ENCODE data around the gene MYL12A. TPM values are rescaled to one million over a fixed set of nuclear protein-coding genes. Genes with fewer than 3 reads are reported as not detected.

Gene MYL12A
- polyA plus RNA-seq, 12 donors: 441 to 765 (median 616) TPM

DNA sequence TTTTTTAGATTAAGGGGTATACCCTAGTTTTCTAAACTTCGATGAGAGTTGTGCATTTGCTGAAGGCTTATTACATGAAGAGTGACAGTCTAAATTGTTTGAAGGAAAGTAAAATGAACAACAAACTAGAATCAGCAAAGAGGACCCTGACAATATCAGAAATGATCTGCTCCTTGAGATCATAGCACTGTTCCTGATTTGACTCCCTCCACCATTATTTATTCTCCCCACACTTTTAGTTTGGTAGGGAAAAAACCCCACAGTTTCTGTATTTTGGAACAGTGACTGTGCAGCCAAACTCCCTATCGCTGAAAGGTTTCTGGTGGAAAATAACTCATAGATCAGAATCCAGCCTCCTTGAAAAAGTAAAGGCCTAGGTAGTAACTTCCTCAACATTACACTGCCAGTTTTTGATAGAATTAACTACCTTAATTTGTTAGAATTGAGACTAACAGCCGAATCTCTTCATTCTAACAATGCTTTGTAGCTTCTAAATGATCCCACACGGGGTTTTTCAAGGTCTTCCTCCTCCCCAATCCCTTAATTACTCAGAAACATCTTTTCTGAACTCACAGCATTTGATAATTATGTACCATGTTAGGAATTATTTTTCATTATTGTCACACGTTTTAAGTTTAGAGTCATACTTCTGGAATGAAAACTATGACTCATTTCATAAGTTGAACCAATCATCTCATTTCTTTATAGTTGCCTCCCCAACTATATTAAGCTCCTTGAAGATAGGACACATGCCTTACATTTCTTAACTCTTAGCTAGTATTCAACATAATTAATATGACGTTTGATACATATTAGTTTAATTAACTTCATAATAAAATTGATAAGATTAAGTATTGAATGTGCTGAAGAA lies 2.9 kb downstream of the MYL12A start:
- no peak for DNase-seq

DNA sequence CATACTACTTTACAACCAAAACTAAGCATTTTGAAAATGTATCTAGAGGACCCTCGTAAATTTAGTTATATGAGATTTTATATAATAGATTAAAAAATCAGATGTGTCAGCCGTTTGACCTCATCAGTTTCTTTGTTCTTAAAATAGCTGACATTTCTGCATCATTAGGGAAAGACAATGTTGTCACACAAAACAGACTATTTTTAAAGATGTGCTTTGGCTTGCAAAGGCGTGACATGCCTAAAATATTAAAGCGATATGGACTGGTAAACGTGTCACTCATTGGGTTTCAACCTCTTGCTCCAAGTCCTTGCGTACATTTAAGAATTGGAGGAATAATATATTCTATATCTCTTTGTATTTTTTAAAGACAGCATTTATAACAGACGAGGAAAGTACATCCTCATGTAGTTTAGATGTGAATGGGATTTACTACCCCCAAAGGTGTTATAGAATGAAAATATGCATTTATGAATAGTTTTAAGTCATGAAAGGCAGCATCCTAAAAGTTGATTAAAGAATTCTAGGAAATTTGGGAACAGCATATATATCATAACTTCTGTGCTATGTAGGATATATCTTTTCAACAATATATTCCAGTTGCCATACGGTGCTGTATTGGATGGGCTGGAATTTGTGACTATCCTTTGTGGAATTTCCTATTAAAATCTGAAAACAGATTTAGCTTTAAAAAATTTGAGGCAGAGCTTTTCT lies 3.8 kb downstream of the MYL12A start:
- DNase-seq: no peak

DNA sequence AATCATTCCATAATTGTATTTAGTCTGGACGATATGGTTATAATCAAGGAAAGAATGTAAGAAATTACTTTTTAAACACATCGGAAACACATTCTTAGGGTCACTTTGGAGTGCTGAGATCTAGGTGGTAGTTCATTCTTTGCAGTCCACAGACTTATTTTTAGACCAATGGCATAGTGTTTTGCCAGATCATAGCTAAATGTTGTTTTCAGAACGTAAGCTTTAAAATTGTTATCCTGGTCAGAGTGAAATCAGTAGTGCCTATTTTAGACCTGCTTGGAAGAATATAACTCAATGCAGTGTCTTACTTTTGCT lies 4.3 kb downstream of the MYL12A start:
- no peak for DNase-seq

DNA sequence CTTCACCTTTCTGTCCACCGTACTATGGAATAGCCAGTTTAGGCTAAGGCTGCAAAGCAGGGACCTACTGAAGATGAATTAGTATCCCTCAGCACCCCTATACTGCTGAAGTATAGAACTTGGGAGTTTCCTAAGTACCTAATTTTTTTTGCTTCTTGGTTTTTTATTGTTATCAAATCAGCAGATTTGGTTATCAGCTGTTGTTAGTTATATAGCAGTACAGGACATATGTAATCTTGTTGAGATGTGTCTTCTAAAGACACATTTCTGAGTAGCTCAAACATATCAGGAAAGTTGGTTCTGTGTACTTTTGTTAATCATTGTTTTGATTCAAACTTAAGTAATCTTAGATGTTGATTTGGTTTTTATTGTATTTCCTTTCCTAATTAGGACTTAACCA lies 5.2 kb downstream of the MYL12A start:
- no peak for DNase-seq

DNA sequence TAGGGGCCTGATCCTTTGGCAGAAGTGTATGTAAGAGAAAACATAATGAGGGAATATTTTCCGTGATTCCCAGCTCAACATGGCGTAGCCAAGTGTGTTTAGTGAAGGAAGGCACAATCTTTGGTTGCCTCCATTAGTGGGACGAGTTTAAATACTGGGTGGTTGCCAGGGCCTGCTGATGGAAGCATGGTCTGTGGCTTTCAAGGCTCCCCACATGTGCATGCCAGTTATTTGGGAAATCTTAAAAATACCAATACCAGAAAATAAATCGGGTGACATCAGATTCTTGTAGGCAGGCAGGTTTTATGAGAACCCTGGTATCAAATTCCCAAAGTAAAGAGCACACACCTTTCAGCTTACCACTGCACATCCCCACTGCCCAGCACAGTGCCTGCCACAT lies 7.1 kb downstream of the MYL12A start:
- DNase-seq: no peak

DNA sequence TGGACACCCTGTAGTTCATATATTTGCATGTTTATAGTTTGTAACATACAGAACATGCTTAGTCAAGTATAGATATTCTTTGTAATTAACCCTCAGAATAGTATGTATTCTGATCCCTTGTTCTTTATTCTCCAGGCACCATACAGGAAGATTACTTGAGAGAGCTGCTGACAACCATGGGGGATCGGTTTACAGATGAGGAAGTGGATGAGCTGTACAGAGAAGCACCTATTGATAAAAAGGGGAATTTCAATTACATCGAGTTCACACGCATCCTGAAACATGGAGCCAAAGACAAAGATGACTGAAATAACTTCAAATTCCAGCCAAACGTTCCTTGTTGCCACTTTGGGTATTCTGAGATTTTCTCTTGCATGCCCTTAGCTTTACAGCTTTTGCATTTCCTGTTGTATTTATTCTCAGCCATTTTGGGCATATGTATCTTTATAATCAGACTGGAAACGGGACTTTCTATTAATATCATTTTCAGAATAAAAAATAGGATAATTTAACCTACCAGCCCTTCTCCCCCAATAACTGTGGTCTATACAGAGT lies 8.1 kb downstream of the MYL12A start:
- DNase-seq: no peak

DNA sequence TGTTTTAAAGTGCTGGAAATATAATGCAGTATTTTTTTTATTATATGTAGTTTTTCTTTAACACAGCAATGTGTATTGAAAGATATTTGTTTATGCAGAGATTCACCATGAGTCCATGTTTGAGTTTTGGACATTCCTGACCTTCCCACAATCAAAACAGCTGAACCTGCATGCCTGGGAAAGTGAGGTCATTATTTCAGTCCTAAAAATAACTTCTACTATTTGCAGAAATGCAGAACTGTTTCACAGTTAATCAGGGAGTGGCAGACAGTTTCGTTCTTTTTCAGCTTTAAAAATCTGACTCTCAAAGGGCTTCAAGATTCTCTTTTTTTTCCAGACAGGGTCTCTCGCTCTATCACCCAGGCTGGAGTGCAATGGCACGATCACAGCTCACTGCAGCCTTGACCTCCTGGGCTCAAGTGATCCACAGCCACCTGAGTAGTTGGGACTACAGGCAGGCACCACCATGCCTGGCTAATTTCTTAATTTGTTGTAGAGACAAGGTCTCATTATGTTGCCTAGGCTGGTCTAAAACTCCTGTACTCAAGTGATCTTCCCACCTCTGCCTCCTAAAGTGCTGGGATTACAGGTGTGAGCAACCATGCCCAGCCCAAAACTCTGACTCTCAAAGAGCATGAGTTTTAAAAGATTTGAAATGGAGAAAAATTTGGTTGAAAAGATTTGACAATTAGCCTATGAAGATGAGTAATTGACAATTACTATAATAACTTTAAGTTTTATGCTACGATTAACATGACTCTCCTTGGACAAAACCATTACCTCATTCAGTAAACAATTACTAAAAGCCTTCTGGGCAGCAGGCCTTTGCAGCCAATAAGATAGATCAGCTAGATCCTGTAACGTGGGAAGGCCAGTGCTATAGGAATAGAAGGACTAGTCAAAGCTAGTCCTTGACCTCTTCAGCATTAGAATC lies 9.4 kb downstream of the MYL12A start:
- no peak for DNase-seq

DNA sequence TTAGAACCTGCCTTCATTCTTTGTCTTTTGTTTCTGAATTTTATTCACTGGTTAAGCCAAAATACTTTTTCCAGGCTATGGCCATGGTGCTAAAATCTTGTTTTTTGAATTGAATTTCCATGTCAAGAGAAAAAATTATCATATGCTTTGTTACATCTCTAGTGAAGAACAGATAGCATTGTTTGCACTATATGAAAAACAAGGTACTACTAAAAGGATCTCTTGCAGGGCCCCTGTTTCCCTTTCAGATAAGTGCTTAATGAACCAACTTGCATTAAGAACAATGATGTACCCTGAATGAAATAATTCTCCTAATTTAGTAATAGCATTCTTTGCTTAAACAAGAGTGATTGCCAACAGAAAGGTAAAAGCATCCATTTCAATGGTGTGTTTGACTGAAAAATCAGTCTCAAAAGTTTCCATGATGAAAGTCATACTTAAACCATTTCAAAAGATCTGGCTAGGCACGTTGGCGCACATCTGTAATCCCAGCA lies 10.1 kb downstream of the MYL12A start:
- DNase-seq: no peak

DNA sequence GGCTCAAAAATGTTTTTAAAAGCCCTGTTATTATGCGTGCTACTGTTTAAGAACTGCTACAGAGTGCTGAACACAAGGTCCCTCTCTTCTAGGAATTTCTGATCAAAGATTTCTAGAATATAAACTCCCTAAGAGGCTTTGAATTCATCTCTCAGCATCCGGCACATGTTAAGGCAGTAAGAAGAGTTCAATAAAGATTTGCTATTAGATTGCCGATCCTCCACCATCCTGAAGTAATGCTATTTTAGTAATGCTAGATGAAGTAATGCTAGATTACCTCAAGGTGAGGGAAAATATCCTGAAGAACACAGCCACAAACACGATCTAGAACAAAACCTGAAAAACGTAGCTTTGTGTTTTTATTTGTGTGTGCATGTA lies 13.4 kb downstream of the MYL12A start:
- DNase-seq: no peak

DNA sequence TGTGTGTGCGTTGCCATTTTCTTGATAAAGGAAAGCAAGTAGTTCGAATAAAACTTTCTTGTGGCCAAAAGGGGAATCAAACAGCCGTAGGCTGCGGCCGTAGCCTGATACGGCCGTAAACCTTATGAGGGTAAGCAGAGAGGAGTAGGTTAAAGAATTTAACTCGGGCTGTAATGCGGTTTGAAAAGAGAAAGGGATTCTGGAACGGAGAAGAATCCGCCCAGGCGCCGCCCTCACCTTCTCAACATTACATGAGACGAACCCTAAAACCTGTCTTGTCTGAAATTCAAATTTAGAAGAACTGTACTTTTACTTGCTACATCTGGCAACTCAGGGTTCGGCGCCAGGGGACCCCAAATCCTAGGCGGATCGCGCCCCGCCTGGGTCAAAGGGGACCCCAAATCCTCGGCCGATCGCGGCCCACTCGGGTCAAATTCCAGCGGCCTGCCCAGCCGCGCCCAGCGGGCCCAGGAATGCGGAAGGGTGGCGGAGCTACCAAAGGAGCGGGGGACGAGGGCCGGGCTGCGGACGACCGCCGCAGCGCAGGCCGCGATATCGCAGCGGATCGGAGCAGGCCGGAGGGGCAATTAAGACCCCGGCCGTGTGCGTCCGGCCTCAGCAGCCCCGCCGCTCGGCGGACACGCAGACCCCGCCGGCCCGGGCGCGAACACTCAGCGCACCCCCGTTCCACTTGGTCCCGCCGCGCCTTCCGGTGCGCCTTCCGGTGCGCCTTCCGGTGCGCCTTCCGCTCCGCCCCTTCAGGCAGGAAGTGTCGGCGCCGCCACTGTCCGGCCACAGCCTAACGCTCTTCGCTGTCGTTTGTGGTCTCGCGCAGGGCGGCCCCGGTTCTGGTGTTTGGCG lies 14.0 kb downstream of the MYL12A start, which contains the start of gene MYL12B:
TSS of gene MYL12B (plus strand) at position 761 of the 861 bp plus-strand sequence. CDS start 10,766 bp downstream, outside the sequence.
- peak; percentile 84 for DNase-seq

DNA sequence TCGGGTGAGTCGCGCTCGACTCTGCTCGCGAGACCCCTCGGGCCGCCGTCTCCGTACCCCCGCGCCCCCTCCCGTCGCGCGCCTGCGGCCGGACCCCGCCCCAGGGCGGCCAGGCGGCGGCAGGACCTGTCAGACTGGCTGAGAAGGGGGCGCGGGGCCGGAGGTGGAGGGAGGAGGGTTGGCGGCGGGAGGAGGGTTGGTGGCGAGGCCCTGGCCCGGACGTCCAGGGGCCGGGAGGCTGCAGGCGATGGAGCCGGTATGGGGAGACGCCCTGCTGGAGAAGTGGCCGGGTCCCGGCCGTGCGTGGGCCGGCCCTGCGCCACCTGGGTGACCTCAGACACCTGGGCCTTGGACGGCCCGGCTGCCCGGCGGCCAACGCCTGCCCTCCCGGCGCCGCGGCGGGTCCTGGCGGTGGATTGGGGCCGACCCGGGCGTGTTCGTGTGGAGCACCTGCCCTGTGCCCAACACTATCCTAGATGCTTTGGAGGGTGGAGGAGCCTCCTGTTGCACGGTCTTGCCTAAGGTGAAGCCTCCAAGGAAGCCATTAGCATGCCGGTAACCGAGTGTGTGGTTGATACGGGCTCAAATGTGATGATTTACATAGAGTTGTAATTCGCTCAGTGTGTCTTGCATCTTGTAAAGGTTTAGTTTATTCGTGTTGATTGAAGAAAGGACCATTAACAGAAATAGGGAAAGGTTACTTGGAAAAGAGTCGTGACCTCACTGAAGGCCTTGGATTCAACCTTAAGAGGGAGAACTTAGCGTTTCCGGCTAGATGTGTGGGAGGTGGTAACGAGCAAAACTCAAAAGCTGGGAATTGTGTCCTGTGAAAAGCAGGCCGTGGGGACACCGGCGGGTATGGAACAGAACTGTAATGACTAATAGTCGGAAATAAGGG lies 14.9 kb downstream of the MYL12A start:
- DNase-seq: no peak

DNA sequence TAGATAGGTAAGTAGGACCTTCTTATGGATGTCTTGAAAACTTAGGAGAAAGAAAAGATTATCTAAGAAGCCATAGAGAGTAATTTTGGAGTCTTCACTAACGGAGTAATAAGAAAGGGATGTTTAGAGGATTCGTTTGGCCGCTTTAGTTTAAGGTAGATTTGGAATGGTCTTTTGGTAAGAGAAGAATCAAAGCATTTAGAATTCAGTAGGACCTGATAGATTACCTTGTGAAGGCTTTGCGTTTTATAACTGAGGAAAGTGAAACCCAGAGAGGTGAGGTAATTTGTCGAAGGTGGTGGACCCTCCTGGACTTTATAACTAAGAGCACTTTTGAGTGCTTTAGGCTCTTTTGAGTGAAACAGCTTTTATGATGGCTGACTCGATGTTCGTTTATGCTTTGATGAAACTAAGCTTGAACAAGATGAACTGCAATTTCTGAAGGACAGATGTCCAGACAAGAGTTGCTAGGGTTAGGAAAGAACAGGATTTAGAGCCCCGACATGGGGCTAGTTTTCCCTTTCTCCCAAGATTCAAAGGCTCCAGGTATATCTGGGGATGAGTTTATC lies 15.6 kb downstream of the MYL12A start:
- no peak for DNase-seq

DNA sequence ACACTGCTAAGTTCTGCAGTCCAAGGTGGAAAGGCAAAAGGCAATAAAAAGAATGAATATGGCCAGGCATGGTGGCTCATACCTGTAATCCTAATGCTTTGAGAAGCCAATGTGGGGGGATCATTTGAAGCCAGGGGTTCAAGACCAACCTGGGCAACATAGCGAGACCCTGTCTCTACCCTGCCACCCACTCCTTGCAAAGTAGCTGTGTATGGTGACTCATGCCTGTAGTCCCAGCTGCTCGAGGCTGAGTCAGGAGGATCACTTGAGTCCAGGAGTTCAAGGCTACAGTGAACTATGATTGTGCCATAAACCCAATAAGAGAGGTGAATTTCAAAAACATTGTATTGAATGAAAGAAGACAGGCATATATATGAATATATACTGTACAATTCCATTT lies 16.8 kb downstream of the MYL12A start:
- no peak for DNase-seq

DNA sequence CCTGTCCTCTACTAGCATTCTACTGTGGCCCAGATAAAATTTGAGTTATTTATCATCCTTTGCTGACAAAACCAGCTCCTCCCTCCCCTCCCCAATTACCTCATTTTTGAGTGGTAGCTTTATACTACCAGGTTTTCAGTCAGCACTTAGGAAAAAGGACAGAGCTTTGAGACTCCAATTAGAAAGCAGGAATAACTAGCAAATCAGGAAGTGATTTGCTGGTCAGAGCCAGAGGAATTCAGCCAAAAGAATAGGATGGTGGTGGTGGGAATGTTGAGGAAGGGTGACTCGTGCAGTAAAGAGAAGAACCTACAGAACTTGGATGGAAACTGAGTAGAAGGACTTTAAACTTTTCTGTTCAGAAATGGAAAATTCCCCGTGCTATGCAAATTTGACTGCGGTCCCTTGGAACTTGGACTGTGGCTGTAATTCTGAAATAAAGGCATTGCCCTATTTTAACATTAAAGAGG lies 18.0 kb downstream of the MYL12A start:
- DNase-seq: no peak

DNA sequence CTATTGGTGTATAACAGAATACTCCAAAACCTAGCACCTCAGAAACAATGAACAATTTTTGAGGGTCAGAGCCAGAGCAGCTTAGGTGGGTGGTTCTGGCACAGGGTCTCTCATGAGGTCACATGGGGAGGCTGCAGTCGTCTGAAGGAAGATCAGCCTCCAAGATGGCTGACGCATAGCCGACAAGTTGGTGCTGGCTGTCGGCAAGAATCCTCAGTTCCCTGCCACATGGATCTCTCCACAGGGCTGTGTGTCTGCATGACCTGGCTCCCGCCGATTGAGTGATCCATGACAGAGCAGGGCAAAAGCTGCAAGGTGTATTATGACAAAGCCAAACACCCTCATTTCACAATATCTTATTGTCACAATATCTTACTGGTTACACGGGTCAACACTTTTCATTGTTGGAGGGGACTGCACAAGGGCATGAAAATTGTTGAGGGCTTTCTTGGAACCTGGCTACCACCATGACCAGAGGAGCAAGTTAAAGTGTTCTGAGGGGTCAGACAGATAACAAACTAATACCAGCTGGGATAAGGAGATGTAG lies 18.5 kb downstream of the MYL12A start:
- no peak for DNase-seq

DNA sequence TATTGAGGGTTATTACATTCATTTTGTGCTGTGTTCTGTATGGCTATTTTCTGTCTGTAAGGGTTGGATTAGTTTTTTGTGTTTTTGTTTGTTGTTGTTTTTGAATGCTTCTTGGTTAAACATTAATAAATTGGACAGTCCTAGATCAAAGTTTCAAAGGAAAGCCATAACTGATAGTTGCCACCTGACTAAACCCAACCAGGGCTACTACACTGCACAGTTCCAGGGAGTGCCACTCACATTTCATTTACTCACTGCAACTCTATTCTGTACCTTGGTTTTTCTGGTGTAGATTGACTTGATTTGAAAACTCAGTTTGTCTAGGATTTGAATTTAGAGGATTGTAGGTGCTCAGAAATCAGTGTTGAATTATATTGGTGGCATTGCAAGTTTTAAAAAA lies 20.7 kb downstream of the MYL12A start:
- DNase-seq: no peak

DNA sequence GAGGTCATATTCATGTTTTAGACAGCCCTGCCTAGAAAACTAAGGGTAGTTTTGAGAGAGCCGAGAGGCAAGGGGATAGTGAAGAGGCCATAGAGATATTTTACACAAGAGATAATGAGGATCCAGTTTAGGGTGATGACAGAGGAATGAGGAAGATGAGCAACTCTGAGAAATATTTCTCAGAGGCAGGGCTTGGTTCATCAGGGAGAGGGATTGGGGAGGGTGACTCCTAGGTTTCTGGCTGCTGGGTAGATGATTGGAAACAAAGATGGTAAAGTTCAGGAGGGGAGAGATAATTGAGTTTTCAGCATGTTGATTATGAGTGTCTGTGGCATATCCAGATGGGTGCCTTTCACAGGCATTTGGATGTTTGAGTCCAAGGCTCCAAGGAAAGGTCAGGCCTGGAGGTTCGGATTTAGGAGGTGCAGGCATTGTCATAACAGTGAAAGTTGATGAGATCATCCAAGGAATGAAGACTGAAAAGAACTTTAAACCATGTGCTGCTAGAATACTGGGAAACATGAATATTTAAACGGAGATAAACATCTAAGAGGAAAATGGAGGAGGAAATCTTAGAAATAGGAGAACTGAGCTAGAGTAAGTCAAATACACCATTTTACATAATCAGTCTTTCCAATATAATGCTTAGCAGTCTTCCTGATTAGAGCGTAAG lies 21.8 kb downstream of the MYL12A start:
- no peak for DNase-seq

DNA sequence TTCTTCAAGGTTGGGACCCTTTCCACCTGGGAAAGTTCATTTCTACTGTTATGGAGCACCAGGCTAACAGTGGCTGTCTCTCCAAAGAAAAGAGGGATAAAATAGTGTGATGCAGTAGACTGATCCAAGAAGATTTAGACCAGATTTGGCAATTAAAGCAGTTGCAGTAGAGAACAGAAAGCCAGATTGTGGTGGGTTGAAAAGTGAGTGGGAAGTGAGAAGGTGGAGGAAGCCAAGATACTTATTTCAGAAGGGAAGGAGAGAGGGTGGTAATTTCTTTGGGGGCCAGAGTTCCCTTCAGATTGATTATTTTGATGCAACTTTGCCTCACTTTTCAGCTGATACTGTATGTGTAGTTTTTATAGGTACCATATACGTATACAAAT lies 22.3 kb downstream of the MYL12A start:
- DNase-seq: no peak

Measured in muscle of arm (tissue), 12 donors.